GM21528 (cell line): ENCODE measurements around the gene SUGCT.

ENCODE experiments used
- ATAC-seq: cut with Tn5 transposase; IDR thresholded peaks from one replicate; pipeline ENCODE4 v1.9.1; 2021; ENCODE audit warnings: mild to moderate bottlenecking, moderate library complexity; ENCODE audit not compliant: unreplicated experiment, low FRiP score

SUGCT gene

DNA sequence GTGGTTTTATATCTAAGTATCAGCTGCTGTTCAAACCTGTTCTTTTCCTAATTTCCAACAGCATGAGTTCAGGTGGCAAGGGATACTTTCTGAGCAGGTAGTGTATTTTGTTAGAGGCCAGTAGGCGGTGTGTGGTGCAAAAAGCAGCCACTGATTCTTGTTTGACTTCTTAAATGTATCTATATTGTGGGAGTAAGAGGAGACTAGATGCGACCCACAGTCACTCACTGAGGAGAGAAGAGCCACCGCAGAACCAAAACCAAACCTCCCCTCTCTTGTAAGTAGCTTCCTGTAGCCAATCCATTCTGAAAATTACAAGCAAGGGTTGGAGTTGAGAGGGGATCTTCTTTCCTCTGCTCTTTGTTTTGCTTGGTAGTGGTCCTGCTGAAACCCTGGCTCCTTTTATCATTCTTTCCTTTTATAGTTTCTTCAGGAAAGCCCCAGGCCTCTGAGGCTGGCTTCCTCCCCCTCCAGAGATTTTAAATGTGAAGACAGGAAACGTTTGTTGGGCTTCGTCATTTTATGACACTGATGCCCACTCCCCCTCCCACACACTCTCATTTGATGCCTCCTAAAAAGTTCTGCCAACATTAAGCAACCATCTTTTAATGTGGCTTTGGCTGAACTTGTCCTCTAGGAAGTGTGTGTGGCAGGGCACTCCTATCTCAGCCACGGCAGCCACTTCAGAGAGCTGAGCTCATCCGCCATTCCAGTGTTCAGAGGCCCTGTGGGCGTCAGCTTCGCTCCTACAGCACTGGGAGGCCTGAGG lies 566.0 kb downstream of the SUGCT start:
- no peak for ATAC-seq

DNA sequence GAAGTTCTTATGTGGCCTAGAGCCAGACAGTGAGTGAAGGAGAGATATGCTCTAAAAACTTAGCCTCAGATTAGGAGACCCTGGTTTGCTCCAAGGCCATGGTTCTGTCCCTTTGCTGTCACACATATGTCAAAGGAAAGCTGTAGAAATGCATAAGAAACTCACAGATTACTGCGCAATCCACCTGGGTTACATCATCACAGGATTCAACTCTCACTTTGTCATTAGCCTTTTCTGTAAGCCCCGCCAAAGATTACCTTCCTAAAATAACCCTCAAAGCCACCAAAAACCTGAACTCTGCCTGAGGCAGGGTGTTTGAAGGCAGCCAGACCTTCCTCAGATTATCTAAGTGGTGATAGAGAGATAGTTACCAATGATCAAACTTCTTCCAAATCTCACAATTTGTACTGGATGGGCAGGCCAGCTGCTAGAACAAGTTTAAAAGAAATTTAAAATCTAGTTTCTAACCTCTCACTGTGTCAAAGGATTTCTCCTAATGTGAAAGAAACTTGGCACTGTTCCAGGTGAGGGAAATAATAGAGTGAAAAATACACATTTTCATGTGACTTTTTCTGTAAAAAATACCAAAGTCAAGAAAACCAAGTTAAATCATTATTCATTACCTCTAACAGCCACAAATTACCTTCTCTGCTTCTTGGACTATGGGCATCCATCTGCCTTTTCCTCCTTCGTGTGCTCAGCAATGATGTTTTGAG lies 567.2 kb downstream of the SUGCT start:
- no peak for ATAC-seq

DNA sequence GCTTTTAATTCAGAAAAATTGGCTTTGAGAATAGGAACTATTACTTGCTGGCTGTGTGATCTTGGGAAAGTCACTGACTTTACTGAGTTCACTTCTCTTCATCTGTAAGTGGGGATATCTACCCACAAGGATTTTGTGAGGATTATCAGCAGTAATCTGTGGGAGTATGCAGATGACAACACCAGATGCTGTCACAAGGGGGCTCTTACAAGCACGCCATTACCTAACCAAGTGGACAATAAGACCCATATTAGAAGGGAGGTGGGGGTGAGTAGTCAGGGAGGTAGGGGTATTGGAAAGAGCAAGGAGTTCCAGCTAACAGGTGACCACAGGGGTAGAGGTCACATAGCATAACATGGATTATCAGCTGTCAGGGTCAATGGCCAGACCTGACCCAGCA lies 569.4 kb downstream of the SUGCT start:
- ATAC-seq = no peak

DNA sequence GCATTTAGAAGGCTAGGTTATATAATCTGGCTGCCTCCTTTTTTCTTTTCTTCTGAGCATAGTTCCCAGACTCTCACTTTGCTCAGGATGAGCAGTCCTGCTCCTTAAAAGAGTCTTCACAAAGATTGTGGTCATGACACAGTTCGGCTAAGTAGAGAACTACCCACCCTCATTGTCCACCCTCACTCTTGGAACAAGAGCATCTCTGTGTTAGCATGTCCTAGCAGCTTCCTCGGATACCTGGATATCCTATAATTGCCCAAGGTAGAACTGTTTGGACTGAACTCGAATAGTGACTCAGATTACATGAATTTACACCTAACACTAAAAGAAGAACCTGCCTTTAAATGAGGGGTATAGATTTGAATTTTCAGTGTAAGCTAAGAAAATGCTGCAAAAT lies 572.0 kb downstream of the SUGCT start:
- ATAC-seq = no peak

DNA sequence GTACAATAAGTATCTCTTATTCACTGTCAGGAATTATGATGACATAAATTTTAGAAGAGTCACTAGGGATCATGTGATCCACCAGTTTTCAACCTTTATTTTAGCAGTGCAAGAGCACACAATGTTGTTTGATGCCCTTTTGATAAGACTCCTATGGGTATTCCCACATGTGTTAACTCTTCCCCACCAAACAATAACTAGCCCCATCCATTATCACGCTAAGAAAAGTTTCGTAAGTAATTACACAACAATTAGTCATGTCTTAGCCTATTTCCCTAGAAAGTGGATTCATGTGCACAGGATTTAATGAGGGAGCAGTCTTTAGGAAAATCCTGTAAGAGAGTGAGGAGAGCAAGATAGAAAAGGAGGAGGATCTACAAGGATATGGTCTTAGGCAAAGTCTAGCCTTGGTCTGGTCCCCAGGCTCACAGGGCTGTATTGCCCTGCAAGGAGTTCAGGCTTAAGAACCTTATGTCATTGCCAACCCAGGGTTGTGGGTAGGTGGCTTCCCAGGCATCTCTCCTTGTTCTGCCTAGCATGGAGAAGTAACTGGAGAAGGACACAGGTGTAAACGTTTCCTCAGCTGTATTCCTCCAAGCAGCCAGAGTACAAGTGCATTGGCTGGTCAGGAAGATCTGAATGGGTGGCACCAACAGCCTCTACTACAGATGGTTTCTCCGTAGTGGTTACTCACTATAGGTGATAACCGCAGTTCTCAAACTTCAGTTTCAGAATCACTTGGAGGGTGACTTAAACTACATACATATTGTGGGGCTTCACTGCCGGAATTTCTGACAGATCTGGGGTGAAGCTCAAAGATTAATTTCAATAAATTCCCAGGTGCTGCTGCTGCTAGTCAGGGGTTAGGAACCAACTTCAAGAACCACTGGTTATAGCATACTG lies 574.5 kb downstream of the SUGCT start:
- no peak for ATAC-seq

DNA sequence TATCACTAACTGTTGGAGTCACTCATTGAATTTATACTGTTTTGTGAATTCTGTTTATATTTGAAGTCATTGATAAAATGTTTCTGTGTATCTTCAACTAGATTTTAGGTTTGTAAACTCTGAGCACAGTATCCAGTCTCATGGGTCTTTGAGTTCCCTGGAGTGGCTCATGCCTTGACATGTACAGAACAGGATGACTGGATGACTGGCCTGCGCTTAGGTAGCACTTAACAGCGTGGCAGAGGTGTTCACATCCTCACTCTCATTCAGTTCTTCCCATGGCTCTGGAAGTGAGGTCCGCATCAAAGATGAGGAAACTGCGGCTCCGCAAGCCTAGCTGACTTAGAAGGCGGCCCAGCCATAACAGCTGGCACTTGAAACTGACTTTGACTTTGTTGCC lies 576.9 kb downstream of the SUGCT start:
- ATAC-seq = no peak

DNA sequence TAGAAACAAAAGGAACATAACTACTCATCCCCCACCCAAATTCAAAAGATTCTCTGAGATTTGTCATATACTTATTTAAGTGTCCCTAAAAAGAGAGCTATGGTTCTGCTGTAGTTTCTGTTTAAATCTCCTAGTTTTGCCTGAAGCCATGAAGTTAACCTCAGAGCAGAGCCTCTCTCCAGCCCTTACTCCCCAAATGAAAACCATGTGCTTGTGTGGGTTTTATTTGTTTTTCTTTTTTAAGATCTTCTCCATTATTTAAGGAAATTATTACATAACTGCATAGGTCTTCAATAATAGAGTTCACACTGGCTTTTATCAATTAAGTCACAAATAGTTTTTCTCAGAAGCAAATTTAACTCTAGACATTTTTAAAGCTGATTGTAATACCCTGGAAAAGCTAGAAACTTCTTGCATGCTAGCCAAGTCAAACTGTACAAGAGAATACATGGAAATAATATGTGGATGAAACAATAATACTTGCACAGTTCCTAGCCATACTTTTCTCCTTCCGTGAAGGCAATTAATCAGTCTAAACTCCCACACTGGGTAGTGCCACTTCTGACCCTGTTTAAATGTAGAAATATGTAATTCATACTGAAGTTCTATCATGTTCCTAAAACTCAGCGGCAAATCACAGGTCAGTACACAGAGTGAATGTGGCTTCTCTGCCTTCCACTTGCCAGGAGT lies 579.7 kb downstream of the SUGCT start:
- ATAC-seq = no peak

DNA sequence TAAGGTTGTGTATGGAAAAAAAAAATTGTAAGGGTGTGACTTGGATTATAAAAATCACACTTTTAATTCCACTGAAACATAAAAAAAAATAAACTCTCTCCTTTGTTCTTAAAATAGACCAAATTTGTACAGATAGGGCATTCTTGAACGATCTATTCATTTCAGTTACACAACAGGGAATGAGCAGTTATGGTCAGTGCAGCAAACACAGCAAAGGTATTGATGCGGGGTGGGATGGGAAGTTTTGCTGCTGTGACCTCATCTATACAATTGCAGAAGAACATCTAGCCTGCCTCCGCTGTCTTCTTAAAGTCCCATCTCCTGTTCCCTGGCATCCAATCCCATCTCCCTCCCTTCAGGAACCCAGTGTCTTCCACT lies 580.2 kb downstream of the SUGCT start:
- ATAC-seq = no peak

DNA sequence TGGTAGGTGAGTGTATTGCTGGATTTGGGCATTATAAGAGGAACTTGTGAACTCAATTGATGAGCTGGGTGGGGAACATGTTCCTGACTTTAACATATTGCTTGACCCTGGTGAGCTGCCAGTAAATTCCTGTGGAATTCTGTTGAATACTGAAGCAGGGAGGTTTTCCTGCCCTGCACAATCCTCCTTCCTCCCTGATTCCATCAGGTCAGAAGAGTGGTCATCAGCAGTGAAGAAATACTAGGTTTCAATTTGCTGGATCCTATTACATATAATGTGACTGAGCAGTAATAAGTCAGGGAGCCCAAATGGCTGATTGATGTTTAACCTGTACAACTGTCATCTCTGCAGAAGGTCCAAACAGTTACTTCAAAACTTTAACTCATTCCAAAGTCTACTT lies 581.2 kb downstream of the SUGCT start:
- ATAC-seq = no peak

DNA sequence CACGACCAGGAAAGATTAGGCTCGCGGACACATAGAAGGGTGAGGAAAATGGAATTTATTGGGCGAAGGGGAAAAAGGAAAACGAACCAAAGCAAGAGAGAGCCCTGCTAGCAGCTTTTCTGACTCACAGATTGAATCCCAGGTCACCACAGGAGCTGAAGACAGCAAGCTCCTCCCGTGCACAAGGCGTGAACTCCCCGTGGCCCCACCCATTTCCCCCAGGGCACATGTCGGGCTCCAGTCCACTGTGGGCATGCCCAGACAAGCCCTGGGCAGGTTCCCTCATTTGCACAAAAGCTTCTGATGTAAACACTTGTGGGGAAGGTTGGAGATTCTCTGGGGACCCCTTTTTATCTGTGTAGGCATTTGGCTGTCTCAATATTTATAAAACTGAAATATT lies 582.4 kb downstream of the SUGCT start:
- no peak for ATAC-seq

DNA sequence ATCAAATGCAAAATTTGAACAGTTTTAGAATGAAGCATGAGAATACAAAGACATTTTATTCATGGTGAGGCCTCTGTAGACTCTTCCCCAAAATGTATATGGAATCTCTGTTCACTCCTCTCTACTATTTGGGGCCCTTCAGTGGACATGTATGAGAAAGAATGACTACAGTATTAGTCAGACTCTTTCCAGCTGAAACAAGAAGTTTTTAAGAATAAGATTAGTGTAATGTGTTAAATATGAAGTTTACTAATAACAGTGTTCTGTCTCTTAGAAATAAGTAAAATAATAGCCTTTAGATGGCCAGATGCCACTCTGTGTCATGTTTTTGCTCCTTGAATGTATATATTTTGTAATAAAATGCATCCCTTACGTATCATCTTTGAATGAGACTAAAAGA lies 585.6 kb downstream of the SUGCT start:
- ATAC-seq = no peak

DNA sequence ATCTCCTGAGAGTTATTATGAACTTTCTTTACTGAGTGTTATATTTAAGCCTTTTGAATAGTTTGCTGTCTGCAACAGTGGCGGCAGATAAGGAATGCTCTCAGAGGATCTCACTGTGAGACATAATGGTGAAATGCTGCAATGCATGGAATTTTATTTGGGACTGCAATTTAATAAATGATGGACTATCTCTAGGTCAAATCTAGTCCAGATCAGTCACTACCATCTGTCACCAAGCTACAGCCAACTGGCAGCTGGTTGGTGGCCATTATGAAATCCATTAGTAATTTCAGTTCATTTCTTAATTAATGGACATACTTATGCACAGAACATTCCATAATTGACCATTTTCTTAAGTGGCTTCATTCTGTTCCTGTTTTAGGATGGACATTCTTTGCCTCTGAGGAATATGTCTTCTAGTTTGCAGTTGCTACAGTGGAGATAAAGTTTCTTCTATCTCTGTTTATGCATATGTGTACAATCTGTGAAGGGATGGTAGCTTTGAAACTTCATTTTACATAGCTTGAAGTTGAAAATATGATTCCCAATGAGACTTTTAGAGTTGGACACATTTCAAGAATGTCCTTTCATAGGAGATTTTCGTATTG lies 586.6 kb downstream of the SUGCT start:
- no peak for ATAC-seq

DNA sequence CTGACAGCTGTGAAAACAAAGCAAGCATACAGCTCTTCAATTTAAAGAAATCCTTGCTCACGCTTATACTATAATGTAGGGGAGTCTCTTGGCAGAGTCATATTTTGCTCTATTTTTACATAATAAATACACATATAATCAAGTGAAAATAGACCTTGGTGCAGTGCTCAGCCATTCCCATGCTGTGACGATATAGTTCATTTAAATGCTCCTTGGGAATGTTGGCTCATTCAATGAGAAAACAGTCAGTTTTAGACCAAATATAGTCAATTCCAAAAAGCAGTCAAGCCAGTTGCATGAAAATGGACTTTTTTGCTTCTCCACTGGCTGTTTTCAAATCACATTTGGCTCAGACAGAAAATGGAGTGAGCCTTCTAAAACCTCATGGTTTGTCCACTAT lies 587.4 kb downstream of the SUGCT start:
- no peak for ATAC-seq

DNA sequence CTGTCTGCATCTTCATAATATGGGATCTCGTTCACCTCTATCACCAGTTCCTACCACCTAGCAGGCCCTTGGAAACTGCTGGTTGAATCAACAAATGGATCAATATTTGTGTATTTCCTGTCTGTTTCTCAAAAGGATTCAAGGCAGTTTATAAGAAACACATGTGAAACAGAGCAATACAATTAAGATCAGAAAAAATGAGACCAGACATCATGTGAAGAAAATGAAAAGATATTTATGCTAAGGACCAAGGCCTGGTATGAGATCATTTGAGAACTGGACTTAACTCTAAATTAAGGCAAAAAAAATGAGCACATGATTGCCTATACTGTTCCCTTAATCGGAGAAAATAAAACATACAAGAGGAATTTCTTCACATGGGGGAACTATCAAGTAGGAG lies 589.0 kb downstream of the SUGCT start:
- ATAC-seq = no peak

DNA sequence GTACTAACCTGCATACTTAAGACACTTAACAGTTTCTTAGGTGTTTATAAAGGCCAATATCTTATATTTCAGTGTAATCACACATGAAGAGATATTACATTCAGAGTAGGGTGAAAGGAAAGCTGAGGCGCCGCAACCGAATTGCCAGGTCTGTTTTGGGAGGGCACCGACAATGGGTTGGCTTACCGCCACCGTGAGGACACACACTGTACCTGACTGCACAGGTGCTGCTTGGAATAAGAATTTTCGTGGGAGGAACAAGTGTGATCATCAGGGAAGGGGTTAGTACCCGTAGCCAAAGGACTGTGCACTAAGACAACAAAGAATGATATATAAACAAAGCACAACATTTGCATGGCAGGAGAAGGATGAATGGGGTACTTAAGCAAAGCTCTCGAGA lies 591.8 kb downstream of the SUGCT start:
- ATAC-seq = no peak

DNA sequence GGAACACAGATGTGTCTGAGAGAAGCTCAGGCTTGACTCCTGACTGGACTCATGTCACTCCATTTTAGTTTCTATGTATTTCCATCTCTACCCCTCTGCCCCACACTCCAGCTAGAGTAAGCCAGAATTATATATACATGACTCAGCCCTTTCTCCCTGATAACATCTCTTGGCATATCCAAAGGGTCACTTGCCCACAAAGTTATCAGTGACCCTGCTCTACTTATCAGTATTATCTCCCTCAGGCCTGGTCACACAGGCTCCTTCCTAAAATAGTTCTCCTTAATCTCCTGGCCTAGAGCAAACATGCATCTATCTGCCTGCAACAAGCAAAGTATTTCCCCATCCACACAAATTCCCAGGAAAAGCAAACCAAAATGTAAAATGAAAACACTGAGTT lies 598.3 kb downstream of the SUGCT start:
- ATAC-seq = no peak

DNA sequence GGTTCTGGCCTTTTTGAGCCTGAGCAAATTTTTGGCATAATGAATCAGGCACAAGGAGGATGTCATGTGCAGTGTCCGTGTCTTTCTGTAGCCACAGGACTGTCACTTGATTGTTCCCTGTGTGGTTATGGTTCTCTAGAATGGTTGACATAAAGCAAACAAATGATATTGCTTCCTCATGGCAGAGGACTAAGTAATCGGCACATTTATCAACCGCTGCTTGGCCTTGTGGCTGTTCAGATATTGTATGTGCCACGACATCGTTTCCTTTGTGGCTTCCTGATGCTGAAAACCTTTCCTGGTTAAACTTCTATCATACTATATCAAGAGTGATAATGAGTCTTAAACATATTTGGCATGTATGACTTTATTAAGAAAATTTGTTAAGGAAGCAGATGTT lies 598.8 kb downstream of the SUGCT start:
- ATAC-seq = no peak

DNA sequence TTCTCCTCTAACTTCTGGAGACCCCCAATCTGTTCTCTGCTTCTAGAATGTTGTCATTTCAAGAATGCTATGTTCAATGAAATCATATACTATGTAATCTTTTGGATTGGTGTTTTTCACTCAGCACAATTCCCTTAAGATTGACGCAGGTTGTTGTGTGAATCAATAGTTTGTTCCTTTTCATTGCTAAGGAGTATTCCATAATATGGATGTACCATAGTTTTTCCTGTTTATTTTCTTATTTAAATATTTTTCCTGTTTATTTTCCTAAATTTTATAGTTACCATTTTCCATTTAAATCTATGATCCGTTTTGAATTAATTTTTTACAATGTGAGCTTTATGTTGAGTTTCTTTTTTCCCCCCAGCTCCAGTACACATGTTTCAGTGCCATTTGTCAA lies 604.5 kb downstream of the SUGCT start:
- no peak for ATAC-seq

DNA sequence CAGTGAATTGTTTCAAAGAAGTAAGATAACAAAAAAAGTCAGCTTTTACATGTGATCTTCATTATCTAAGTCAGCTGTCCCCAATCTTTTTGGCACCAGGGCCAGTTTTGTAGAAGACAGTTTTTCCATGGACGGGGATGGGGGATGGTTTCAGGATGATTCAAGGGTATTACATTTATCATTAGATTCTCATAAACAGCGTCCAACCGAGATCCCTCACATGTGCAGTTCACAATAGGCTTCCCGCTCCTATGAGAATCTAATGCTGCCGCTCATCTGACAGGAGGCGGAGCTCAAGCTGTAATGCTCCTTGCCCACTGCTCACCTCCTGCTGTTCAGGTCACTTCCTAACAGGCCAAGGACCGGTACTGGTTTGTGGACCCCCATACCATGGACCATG lies 607.5 kb downstream of the SUGCT start:
- ATAC-seq = no peak

DNA sequence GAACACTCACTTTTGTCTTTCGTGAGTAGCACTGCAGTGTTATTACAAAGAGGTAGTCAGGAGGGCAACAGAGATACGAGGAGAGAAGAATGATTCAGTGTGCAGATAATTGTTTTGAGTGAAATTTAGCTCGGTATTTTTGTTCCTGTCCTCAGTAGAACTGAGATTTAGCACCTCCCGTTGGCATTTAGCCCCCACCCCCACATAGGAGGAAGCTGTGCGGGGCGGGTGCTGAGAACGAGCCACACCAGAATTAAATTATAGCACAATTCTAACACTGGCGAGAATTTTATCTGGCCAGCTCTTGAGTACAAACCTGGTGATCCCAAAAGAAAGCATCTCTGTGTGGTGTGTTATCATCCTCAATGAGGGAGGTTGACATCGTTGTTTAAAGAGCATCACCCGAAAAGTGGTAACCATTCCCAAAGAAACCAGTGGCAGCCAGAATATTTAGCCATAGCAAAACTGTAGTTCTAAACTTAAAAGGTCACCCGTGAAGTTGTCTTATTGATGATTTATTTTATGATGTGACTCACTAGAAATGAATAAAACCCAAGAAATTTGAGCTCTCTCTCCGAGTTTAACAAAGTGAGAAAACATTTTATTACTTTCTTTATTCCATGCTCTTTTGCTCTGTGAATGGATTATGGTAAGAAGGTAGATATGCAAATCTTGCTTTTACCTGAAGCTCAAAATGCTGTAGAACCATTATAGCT lies 612.2 kb downstream of the SUGCT start:
- no peak for ATAC-seq
